RWPE1 (cell line): ENCODE results near the gene GBGT1.

Source experiments
- CTCF ChIA-PET: fragments of 350-600 bp; sonication (Branson Sonifier 250); formaldehyde crosslinking; extraction: SDS; loops from one replicate; lab custom pipeline; 2021; lab: Yijun Ruan, JAX
- POLR2A ChIA-PET: fragments of 400-600 bp; formaldehyde crosslinking; extraction: SDS; loops from one replicate; lab custom pipeline; 2020; ENCODE audit warnings: antibody characterized with exemption; ENCODE audit not compliant: low non-redundant PET; lab: Yijun Ruan, JAX
- DNase-seq: peaks from one replicate; pipeline ENCODE4 v3.0.0; 2012; ENCODE audit warnings: low spot score
- H3K27ac ChIP-seq: fragments of 450-650 bp; 2 replicates; pipeline ENCODE4 v1.5.1; 2017
- TF ChIP-seq, protein P1 (sequence below): fragments of 450-650 bp; conservative IDR thresholded peaks from 2 replicates; pipeline ENCODE4 v1.5.1; 2017; ENCODE audit warnings: low read depth, mild to moderate bottlenecking

Gene GBGT1

DNA sequence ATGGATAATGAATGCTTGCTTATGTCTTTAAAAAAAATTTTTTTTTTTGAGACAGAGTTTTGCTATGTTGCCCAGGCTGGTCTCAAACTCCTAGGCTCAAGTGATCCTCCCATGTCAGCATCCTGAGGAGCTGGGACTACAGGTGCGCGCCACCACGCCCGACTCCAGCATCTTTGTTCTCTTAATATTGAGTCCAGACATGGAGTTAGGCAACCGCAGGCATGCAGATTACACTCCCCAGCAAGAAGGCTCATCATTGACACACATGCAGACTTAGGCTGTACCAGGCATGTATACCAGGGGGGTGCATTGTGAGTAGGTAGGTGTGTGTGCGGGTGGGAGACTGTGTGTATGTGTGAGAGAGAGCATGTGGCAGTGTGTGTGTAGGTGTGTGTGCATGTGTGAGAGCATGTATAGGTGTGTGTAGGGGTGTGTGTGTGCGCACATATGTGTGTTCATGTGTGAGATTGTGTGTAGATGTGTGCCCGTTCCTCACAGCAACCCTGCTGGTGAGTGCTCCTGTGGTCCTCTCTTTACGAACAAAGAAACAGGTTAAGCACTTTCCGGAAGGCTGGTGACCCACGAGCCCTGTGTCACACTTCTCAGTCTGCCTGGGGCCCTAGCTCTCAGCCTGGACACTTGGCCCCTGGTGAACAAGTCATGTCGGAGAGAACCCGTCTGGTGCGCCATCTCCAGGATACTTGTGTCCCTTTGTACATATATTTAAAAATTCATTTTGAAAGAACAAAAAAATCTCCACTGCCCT lies 39.2 kb upstream of the GBGT1 start:
- CTCF ChIA-PET: interaction anchor here (0.6 kb wide), 1 partner anchor 52 kb away, joined by 4 read pairs; no protein-coding TSS in a partner anchor
- TF ChIP-seq, protein P1, sequence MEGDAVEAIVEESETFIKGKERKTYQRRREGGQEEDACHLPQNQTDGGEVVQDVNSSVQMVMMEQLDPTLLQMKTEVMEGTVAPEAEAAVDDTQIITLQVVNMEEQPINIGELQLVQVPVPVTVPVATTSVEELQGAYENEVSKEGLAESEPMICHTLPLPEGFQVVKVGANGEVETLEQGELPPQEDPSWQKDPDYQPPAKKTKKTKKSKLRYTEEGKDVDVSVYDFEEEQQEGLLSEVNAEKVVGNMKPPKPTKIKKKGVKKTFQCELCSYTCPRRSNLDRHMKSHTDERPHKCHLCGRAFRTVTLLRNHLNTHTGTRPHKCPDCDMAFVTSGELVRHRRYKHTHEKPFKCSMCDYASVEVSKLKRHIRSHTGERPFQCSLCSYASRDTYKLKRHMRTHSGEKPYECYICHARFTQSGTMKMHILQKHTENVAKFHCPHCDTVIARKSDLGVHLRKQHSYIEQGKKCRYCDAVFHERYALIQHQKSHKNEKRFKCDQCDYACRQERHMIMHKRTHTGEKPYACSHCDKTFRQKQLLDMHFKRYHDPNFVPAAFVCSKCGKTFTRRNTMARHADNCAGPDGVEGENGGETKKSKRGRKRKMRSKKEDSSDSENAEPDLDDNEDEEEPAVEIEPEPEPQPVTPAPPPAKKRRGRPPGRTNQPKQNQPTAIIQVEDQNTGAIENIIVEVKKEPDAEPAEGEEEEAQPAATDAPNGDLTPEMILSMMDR: no peak

DNA sequence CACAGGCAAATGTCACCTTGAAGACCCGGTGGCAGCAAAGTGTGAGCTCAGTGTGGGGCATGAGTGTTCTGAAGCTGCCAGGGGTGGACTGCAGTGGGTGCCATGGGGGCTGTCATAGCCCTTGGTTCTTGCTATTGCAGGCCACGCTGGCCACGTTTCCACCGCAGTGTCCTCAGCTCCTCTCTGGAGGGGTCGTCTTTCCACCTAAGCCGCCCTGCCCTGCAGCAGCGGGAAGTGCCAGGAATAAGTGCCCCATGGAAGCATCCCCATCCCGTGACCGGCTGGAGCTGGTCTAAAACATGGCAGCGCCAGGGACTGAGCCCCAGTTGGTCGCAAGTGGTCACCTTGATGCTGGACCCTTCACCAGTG lies 38.4 kb upstream of the GBGT1 start:
- POLR2A ChIA-PET: no interaction called here
- CTCF ChIA-PET: interaction anchor here (0.6 to 0.7 kb wide), 2 partner anchors 51 to 134 kb away, joined by 3 to 4 read pairs; no protein-coding TSS in a partner anchor
- TF ChIP-seq, protein P1: no peak
- no peak for DNase-seq
- no peak overlapping the region for H3K27ac ChIP-seq

More for the DNA sequence above, 39.2 kb upstream of the GBGT1 start:
- POLR2A ChIA-PET: no interaction called here
- no peak overlapping the region for H3K27ac ChIP-seq
- no peak for DNase-seq

DNA sequence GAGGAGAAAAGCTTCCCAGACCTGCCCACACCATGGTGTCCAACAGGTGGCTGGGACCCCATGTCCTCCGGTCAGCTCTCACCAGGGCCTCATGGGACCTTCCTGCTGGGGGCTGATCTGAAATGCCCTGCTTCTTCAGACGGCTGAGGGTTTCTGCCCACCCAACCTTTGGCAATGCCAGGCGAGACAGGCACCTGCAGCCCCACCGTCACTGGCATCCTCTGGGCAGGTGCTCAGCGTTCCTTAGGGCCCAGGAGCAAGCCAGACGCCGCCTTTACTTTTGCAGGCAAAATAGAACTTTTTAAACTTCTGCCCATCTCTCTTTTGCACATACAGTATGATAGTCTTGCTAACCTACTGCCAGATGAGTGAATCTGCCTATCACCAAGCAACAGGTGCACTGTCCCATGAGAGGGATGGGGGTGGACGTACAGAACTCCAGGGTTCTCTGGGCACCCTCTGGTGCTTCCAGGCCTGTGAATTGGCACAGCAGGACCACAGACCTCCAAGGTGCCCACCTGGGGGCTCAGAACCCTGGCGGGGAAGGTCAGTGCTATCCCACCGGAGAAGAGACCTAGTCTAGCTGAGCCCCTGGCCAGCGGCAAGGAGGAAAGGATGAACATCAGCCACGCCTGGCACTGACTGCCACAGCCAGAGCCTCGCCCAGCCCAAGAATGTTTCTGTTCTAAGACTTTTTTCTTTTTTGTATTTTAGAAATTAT lies 37.9 kb upstream of the GBGT1 start:
- POLR2A ChIA-PET: no interaction called here
- H3K27ac ChIP-seq: no peak overlapping the region

DNA sequence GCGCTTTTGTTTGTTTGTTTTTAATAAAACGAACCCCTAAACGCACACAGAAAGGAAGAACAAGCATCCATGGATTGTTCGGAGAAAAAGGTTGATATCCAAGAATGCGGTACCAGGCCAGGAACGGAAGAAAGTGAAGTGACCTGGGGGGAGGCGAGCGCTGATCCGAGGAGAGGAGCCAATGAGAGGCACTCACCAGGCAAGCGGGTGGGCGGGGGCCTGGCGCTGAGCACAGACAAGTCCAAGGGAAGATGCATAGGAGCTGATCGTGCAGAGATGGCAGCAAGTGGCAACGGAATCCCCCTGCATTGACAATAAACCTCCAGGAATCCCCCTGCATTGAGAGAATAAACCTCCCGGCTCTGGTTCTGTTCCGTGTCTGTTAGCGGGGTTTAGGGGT lies 36.9 kb upstream of the GBGT1 start:
- CTCF ChIA-PET: interaction anchor here (0.5 to 1.3 kb wide), 3 partner anchors 14 to 1444 kb away, joined by 3 to 5 read pairs (median 4); no protein-coding TSS in a partner anchor
- POLR2A ChIA-PET: interaction anchor here (0.5 kb wide), 1 partner anchor 188 kb away, joined by 4 read pairs; no protein-coding TSS in a partner anchor
- TF ChIP-seq, protein P1: no peak
- no peak for DNase-seq
- no peak overlapping the region for H3K27ac ChIP-seq

More for the DNA sequence above, 37.9 kb upstream of the GBGT1 start:
- no peak for DNase-seq
- TF ChIP-seq, protein P1: no peak
- CTCF ChIA-PET: interaction anchor here (0.6 to 1.3 kb wide), 4 partner anchors 15 to 134 kb away, joined by 3 to 4 read pairs (median 4); no protein-coding TSS in a partner anchor

DNA sequence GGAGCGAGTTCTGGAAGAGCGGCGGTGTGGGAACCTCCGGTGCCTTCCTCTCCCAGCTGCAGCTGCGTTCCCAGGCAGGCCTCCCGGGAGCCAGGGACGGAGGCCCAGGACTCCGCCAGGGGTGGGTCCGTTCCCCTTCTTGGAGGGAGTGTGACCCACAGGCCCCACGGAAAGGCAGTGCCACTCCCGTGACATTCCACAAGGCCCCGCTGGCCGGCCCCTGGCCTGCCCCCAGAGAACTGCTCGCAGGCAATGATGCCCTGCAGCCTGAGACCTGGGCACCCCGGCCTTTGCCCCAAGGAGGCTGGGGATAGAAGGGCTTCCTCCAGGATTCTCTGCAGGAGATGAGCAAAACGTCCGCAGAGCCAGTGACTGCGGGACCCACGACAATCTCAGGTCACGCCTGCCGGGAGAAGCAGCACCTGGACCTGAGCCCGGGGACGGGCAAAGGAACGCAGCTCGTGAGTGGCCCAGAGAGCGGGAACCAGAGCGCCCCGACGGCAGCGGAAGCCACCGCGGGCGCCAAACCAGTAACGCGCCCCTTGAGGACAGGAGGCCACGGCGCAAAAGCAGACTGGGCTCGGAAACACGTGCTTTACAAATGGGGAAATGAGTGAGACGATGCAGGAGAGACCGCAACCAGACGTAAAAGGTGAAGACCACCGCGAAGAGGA lies 36.1 kb upstream of the GBGT1 start:
- CTCF ChIA-PET: interaction anchor here (0.6 to 1.3 kb wide), 6 partner anchors 10 to 1443 kb away, joined by 3 to 4 read pairs (median 3); no protein-coding TSS in a partner anchor
- H3K27ac ChIP-seq: peak overlapping the region; percentile 55
- DNase-seq: peak; percentile 70
- TF ChIP-seq, protein P1: peak; percentile 91
- POLR2A ChIA-PET: interaction anchor here (0.7 kb wide), 1 partner anchor 169 kb away, joined by 3 read pairs; the partner anchor contains the start of gene GTF3C5

DNA sequence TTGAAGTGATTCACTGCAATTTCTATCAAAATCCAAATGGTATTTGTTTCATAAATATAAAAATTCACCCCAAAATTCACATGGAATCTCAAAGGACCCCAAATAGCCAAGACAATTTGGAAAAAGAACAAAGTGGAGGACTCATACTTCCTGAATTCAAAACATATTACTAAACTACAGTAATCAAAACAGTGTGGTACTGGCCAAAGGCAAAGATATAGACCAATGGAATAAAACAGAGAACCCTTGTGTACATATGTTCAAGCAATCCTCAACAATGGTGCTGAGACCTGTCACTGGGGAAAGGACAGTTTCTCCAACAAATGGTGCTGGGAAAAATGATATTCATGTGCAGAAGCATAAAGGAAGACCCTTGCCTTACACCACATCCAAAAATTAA lies 31.3 kb upstream of the GBGT1 start:
- POLR2A ChIA-PET: no interaction called here
- CTCF ChIA-PET: no interaction called here
- DNase-seq: no peak
- TF ChIP-seq, protein P1: no peak
- no peak overlapping the region for H3K27ac ChIP-seq
